ENCODE results near the gene SOX9. TPM values are rescaled to one million over a fixed set of nuclear protein-coding genes. Genes with fewer than 3 reads are reported as not detected.

The SOX9 gene
- total and polyA plus RNA-seq, 8 donors, result 6.6 to 81.5 (median 60.1) TPM

DNA sequence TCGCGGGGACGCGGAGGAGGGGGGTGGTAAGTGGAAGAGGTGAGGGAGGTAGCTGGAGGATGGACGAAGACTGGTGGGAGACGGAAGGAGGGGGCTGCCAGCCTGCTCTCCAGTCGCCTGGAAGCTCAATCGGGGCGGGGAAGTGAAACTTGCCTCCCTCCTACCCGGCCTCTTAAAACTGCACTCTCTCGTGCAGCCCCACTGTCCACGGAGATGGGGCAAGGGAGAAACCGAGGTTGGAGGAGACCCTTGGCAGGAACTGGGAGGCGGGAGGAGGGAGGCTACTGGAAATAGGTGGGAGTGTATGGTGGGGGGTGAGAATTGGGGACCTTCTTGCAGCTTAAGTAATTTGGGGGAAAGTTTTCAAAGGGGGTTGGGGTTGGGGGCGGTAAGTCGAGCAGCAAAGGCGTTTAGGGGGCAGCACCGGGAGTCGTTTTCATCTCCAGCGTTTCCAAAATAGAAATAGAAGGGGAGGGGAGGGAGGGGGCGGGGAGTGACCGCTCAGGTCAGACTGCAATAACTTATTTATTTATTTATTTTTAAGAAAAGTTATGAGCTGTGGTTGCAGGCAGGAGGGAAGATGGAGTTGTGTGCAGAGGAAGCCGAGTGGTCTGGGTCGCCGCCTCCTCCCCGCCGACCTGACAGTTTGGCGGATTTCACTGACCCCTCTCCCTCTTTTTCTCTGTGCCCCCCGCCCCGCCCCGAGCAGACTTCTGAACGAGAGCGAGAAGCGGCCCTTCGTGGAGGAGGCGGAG, 1.4 kb downstream of the SOX9 start:
- no peaks in the 10 kb centered on the region for H3K36me3 ChIP-seq
- peak overlapping the region in 1 of 2 donors; percentile 41 for H3K27ac ChIP-seq
- TF ChIP-seq, protein P1, sequence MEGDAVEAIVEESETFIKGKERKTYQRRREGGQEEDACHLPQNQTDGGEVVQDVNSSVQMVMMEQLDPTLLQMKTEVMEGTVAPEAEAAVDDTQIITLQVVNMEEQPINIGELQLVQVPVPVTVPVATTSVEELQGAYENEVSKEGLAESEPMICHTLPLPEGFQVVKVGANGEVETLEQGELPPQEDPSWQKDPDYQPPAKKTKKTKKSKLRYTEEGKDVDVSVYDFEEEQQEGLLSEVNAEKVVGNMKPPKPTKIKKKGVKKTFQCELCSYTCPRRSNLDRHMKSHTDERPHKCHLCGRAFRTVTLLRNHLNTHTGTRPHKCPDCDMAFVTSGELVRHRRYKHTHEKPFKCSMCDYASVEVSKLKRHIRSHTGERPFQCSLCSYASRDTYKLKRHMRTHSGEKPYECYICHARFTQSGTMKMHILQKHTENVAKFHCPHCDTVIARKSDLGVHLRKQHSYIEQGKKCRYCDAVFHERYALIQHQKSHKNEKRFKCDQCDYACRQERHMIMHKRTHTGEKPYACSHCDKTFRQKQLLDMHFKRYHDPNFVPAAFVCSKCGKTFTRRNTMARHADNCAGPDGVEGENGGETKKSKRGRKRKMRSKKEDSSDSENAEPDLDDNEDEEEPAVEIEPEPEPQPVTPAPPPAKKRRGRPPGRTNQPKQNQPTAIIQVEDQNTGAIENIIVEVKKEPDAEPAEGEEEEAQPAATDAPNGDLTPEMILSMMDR (IDR thresholded peaks at IDR 0.05), result no peak
- peaks cover 44 to 97% of the 10 kb centered on the region in 2 donors for H3K27me3 ChIP-seq
- DNase-seq, result no peak
- peaks cover 9 to 12% of the 10 kb centered on the region in 2 donors for H3K4me1 ChIP-seq
- H3K4me3 ChIP-seq, result peak overlapping the region; percentile 41 to 53
- ATAC-seq, result peak; percentile 1
- no peaks in the 10 kb centered on the region for H3K9me3 ChIP-seq
- intact Hi-C loops (cut with DNase I), result no loop called here

DNA sequence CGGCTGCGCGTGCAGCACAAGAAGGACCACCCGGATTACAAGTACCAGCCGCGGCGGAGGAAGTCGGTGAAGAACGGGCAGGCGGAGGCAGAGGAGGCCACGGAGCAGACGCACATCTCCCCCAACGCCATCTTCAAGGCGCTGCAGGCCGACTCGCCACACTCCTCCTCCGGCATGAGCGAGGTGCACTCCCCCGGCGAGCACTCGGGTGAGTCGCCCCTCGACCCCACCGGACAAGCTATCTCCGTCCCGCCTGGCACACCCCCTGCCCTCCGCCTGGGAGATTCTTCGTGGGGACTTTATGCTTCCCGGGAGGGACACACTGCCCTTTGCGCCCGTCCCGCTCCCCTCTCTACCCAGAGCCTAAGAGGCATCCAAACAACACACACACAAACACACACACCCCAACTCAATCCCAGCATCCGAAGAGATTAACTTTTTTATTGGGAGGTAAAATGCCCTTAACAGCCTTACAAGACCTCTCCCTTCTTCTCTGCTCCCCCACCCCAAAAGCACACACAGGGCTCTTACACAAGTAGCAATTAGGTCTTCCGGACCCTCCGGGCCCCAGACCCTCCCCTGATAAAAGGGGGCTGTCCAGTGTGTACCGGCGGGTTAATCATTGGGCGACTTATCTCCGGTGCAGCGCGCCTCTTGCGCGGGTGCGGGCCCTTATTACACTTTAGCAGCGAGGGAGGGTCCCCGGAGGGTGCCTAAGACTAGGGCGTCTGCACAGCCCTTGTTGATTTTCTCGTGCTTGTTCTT, 2.1 kb downstream of the SOX9 start:
- Histone ChIP-seq H3K36me3 (no peaks in the 10 kb centered on the region), H3K9me3 (no peaks in the 10 kb centered on the region), H3K4me1 (peaks cover 4 to 9% of the 10 kb centered on the region in 2 donors), H3K27me3 (peaks cover 37 to 97% of the 10 kb centered on the region in 2 donors), H3K27ac (no peak overlapping the region), H3K4me3 (peak overlapping the region; percentile 41 to 53)
- ATAC-seq (no peak), DNase-seq (peak in 3 of 4 donors; percentile 41 to 76 (median 61))
- TF ChIP-seq, protein P1 (IDR thresholded peaks at IDR 0.05), result no peak
- intact Hi-C loops (cut with DNase I), result no loop called here

GRCh38 chr17:72123530-72124437, 3.0 kb downstream of the SOX9 start:
- DNase-seq, result peak in 1 of 4 donors; percentile 81
- Histone ChIP-seq H3K9me3 (no peaks in the 10 kb centered on the region), H3K36me3 (no peaks in the 10 kb centered on the region), H3K4me3 (peak overlapping the region in 1 of 2 donors; percentile 41), H3K27me3 (peaks cover 30 to 94% of the 10 kb centered on the region in 2 donors), H3K4me1 (peaks cover 0 to under 1% of the 10 kb centered on the region in 2 donors), H3K27ac (no peak overlapping the region)
- TF ChIP-seq, protein P1 (IDR thresholded peaks at IDR 0.05), result no peak
- ATAC-seq, result no peak
- intact Hi-C loops (cut with DNase I), result no loop called here

- Histone ChIP-seq H3K4me3 (no peak overlapping the region), H3K27ac (no peak overlapping the region), H3K27me3 (peaks cover 25 to 87% of the 10 kb centered on the region in 2 donors), H3K4me1 (no peaks in the 10 kb centered on the region), H3K9me3 (no peaks in the 10 kb centered on the region), H3K36me3 (no peaks in the 10 kb centered on the region)
- ATAC-seq (no peak), DNase-seq (no peak)
- intact Hi-C loops (cut with DNase I), result no loop called here
- TF ChIP-seq, protein P1 (IDR thresholded peaks at IDR 0.05), result no peak
Measured at GRCh38 chr17:72124438-72124775, 3.6 kb downstream of the SOX9 start.
